ENCODE results near the gene SLC41A2. TPM values are rescaled to one million over a fixed set of nuclear protein-coding genes. Genes with fewer than 3 reads are reported as not detected.

The SLC41A2 gene
- total and polyA plus RNA-seq, 2 of the 13 experiments (the other 11 are each of a cell fraction or from before 2014, with no cell fraction given): 2.3 to 12.8 TPM

DNA sequence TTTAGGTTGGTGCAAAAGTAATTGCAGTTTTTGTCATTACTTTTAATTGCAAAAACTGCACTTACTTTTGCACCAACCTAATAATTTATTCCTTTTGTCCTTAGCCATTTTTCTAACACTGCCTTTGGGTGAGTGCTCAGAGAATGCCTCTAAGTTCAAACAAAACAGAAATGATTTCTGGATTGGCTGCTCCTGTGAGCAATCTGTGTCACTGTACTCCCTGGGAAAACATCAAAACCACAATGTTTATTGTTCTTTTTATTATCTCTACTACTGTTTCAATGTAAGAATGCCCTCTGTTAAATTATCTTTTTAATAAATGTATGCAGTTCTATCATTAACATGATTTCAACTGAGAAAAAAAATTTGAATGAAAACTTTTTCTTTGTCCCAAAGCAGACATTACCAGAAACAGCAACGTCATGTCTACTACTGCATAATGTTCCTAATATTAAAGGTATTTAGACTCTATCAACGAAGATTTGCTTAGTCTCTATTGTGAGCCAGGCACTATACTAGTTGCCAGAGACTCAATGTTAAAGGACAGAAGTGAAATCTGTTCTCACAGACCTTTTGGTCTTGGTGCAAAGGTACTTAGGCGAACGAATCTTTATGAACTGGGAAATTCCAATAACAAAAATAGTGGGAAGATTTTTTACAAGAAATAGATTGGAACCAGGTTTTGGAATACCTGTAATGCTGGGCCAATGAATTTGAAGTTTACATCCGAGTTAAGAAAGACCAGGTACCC, 6.2 kb downstream of the SLC41A2 start:
- Histone ChIP-seq H3K9ac (ENCODE audit: insufficient read depth, low read depth, low read length) (no peak overlapping the region), H3K9me3 (ENCODE audit: low read length) (no peaks in the 10 kb centered on the region), H3K27ac (ENCODE audit: extremely low read length, insufficient read depth, low read length) (no peak overlapping the region), H3K4me1 (ENCODE audit: insufficient read depth, low read length) (peaks cover 21% of the 10 kb centered on the region), H2AFZ (ENCODE audit: low read length) (no peak overlapping the region), H4K20me1 (ENCODE audit: insufficient read depth, low read length) (no peaks in the 10 kb centered on the region), H3K27me3 (ENCODE audit: control insufficient read depth in 1 of 2, insufficient read depth in 2 of 2, low read length in 2 of 2) (no peaks in the 10 kb centered on the region), H3K4me2 (ENCODE audit: low read depth, low read length) (no peak overlapping the region), H3K36me3 (replicated peaks in 1 of 2; ENCODE audit: control insufficient read depth in 1 of 2, insufficient read depth in 2 of 2, low read length in 2 of 2) (no peaks in the 10 kb centered on the region), H3K79me2 (ENCODE audit: insufficient read depth, low read length) (no peaks in the 10 kb centered on the region), H3K4me3 (replicated peaks in 1 of 3; ENCODE audit: insufficient read depth in 1 of 3, low read depth in 2 of 3, low read length in 3 of 3) (no peak overlapping the region)
- ATAC-seq: no peak
- POLR2A ChIA-PET: no interaction called here
- intact Hi-C loops (cut with micrococcal nuclease; ENCODE audit: unreplicated experiment): no loop called here
- WGBS (ENCODE audit: low lambda C conversion rate): 84% methylated on average over 5 of the region's 5 CpGs
- no peak for DNase-seq (ENCODE audit: low spot score)
- CTCF ChIA-PET (ENCODE audit: low intra/inter-chr PET ratio, low total read pairs): no interaction called here
- FAIRE-seq: no peak
- in situ Hi-C loops (cut with HindIII; ENCODE audit: extremely low pct_ligation_motif_present, low pct_unique_long_range_greater_than_20kb): no loop called here
- BruUV-seq (replicated peaks): no TSS peak
- TF ChIP-seq KMT2A (CRISPR knock-in tag; IDR thresholded peaks at IDR 0.05) (no peak), YEATS4 (CRISPR knock-in tag; IDR thresholded peaks at IDR 0.05; ENCODE audit: borderline replicate concordance) (no peak), TOE1 (CRISPR knock-in tag; IDR thresholded peaks at IDR 0.05) (no peak), TGIF2 (CRISPR knock-in tag; IDR thresholded peaks at IDR 0.05) (no peak), SMC3 (IDR thresholded peaks at IDR 0.05; ENCODE audit: low read length) (no peak), CHD4 (IDR thresholded peaks at IDR 0.05; ENCODE audit: borderline replicate concordance, low read length) (no peak), ZNF292 (CRISPR knock-in tag; IDR thresholded peaks at IDR 0.05; ENCODE audit: borderline replicate concordance, low read depth) (no peak), EED (CRISPR knock-in tag; IDR thresholded peaks at IDR 0.05) (no peak), HNRNPK (IDR thresholded peaks at IDR 0.05; ENCODE audit: low read depth, low read length, poor library complexity, severe bottlenecking) (no peak), ZNF441 (CRISPR knock-in tag; IDR thresholded peaks at IDR 0.05; ENCODE audit: borderline replicate concordance) (no peak), ZNF549 (CRISPR knock-in tag; IDR thresholded peaks at IDR 0.05) (no peak), ZNF34 (CRISPR knock-in tag; IDR thresholded peaks at IDR 0.05; ENCODE audit: borderline replicate concordance) (no peak)
- TF ChIP-seq, protein P1, sequence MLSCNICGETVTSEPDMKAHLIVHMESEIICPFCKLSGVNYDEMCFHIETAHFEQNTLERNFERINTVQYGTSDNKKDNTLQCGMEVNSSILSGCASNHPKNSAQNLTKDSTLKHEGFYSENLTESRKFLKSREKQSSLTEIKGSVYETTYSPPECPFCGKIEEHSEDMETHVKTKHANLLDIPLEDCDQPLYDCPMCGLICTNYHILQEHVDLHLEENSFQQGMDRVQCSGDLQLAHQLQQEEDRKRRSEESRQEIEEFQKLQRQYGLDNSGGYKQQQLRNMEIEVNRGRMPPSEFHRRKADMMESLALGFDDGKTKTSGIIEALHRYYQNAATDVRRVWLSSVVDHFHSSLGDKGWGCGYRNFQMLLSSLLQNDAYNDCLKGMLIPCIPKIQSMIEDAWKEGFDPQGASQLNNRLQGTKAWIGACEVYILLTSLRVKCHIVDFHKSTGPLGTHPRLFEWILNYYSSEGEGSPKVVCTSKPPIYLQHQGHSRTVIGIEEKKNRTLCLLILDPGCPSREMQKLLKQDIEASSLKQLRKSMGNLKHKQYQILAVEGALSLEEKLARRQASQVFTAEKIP (CRISPR knock-in tag; IDR thresholded peaks at IDR 0.05; ENCODE audit: borderline replicate concordance): no peak
- TF ChIP-seq, protein P2, sequence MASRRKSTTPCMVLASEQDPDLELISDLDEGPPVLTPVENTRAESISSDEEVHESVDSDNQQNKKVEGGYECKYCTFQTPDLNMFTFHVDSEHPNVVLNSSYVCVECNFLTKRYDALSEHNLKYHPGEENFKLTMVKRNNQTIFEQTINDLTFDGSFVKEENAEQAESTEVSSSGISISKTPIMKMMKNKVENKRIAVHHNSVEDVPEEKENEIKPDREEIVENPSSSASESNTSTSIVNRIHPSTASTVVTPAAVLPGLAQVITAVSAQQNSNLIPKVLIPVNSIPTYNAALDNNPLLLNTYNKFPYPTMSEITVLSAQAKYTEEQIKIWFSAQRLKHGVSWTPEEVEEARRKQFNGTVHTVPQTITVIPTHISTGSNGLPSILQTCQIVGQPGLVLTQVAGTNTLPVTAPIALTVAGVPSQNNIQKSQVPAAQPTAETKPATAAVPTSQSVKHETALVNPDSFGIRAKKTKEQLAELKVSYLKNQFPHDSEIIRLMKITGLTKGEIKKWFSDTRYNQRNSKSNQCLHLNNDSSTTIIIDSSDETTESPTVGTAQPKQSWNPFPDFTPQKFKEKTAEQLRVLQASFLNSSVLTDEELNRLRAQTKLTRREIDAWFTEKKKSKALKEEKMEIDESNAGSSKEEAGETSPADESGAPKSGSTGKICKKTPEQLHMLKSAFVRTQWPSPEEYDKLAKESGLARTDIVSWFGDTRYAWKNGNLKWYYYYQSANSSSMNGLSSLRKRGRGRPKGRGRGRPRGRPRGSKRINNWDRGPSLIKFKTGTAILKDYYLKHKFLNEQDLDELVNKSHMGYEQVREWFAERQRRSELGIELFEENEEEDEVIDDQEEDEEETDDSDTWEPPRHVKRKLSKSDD (CRISPR knock-in tag; IDR thresholded peaks at IDR 0.05; ENCODE audit: low read depth): no peak
- TF ChIP-seq, protein P3, sequence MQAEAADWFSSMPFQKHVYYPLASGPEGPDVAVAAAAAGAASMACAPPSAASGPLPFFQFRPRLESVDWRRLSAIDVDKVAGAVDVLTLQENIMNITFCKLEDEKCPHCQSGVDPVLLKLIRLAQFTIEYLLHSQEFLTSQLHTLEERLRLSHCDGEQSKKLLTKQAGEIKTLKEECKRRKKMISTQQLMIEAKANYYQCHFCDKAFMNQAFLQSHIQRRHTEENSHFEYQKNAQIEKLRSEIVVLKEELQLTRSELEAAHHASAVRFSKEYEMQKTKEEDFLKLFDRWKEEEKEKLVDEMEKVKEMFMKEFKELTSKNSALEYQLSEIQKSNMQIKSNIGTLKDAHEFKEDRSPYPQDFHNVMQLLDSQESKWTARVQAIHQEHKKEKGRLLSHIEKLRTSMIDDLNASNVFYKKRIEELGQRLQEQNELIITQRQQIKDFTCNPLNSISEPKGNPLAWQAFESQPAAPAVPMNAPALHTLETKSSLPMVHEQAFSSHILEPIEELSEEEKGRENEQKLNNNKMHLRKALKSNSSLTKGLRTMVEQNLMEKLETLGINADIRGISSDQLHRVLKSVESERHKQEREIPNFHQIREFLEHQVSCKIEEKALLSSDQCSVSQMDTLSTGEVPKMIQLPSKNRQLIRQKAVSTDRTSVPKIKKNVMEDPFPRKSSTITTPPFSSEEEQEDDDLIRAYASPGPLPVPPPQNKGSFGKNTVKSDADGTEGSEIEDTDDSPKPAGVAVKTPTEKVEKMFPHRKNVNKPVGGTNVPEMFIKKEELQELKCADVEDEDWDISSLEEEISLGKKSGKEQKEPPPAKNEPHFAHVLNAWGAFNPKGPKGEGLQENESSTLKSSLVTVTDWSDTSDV (CRISPR knock-in tag; IDR thresholded peaks at IDR 0.05): no peak

Data from HepG2 (cell line).